GM19239 (cell line): ENCODE results near the gene MACROD1.

Experiments
- DNase-seq: peaks from one replicate; pipeline ENCODE4 v3.0.0; 2011; ENCODE audit warnings: low spot score; ENCODE audit not compliant: insufficient read length
- FAIRE-seq: peaks from 2 replicates; lab custom pipeline; 2011; peaks lifted over from hg19 to GRCh38; lab: Jason Lieb, UNC

The MACROD1 gene, protein sequence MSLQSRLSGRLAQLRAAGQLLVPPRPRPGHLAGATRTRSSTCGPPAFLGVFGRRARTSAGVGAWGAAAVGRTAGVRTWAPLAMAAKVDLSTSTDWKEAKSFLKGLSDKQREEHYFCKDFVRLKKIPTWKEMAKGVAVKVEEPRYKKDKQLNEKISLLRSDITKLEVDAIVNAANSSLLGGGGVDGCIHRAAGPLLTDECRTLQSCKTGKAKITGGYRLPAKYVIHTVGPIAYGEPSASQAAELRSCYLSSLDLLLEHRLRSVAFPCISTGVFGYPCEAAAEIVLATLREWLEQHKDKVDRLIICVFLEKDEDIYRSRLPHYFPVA

GRCh38 chr11:64165842-64166635 lies at the start of gene MACROD1:
TSS of gene MACROD1 (minus strand) at chr11:64166113. CDS start at chr11:64165994, 119 bp downstream.
- FAIRE-seq = no peak
- peak; percentile 85 for DNase-seq

GRCh38 chr11:64211181-64211872 lies 45.4 kb upstream of the MACROD1 start:
- DNase-seq (no peak), FAIRE-seq (no peak)

DNA sequence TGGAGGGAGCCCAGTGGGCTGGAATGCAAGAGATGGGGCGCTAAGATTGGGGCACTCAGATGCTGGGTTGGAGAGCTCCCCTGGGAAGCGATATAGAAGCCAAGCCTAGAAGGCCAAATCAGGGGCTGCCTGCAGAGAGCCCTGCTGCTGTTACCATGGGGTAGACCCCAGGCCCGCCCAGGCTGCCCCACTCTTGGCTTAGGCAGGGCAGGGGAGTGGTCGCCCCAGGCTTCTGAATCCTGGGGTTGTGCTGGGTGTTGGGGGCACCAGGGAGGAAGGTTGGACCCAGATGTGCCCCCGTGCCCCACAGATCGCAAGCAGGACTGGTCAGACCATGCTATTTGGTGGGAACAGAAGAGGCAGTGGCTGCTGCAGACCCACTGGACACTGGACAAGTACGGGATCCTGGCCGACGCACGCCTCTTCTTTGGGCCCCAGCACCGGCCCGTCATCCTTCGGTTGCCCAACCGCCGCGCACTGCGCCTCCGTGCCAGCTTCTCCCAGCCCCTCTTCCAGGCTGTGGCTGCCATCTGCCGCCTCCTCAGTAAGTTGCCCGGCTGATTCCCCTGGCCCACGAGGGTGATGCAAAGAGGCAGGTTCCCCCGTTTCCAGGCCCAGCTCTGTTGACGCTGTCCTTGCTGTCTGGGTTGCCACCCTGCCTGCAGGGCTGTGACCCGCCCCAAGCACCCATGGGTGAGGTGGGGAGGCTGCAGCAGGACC lies 44.5 kb upstream of the MACROD1 start:
- DNase-seq = no peak
- FAIRE-seq = no peak

DNA sequence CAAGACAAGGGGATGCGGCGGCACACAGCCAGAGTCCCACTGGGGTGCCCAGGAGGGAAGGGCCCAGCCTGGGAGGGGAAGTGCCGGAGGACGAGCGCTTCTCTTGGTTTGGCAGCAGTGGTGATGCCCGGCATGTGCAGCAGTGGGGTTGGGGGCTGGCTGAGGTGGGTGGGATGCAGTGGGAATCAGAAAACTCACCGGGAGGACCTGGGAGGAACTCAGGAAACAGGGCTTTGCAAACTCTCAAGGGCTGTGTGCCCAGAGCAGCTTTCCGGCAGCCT lies 43.6 kb upstream of the MACROD1 start:
- FAIRE-seq (no peak), DNase-seq (no peak)

- no peak for DNase-seq
- FAIRE-seq = no peak
Observed at GRCh38 chr11:64208796-64209562, 43.1 kb upstream of the MACROD1 start.

- DNase-seq = no peak
- FAIRE-seq = no peak
Observed at GRCh38 chr11:64208086-64208795, 42.3 kb upstream of the MACROD1 start.

DNA sequence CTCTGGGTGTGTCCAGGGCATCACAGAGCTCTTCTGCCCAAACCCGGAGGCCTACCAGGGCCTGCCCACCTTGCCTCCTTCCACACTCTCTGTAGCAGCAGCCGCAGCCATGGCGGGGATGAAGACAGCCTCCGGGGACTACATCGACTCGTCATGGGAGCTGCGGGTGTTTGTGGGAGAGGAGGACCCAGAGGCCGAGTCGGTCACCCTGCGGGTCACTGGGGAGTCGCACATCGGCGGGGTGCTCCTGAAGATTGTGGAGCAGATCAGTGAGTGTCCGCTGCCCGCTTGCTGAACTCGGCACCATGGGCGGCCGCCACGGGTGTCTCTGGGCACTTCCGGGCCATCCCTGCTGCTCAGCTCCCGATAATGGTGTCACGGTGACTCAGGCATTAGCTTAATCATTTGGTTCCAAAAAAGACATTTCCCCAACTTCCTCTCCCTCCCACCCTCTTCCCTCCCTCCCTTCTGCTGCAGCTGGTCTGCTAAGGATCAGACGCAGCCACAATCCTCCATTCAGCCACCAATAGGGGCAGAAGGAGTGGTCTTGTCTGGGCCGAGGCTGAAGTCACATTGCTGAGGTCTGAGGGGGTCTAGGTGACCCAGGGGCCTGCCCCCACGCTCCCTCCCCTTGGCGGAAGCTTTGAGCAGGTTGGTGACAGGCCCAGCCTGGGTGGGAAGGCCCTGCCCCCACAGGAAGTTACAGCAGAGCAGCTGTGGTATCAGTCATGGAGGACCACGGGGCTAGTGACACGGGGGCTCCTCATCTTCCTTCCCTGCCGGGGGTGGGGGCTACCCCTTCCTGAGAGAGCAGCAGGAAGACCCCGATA lies 41.6 kb upstream of the MACROD1 start:
- FAIRE-seq = peak; percentile 90

DNA sequence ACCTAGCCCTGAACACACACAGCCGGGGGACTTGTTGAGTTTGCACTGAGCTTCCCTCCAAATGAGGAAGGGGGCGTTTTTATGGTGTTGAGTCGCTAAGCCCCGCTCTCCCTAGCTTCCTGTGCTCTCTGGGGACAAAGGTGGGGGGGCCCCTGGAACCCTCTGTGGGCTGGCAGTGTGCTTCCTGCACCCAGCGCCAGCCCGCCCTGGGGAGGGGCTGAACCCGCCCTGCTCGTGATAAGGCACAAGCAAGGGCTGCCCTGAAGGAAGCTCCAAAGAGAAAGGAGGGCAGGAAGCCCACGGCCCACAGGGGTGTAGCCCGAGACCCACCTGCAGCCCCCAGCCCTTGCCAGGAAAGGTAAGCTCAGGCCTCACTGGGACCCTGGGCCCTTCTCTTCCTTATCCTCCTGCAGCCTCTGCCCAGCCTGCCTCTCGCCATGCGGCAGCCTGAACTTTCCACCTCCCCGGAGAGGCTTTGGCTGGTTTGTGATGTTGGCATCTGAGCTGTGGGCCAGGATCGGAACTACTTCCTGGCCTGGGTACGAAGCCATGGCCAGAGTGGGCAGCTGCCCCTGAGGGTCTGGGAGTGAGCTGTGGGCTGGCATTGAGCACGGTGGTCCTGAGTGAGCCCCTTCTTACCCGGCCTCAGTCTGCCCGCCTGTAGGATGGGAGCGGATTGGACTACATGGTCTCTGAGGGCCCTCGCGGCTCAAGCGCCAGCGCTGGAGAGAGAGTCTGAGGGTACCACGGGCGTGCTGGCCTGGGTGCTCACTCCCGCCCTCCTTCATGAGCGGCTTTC lies 40.7 kb upstream of the MACROD1 start, which contains the start of gene FERMT3:
Gene FERMT3 (plus strand): TSS at position 265 of the 799 bp plus-strand sequence. CDS start 644 bp downstream, outside the sequence.
- peak; percentile 68 for DNase-seq
- peak; percentile 89 for FAIRE-seq

More for the DNA sequence above, 41.6 kb upstream of the MACROD1 start:
- DNase-seq = peak; percentile 97

DNA sequence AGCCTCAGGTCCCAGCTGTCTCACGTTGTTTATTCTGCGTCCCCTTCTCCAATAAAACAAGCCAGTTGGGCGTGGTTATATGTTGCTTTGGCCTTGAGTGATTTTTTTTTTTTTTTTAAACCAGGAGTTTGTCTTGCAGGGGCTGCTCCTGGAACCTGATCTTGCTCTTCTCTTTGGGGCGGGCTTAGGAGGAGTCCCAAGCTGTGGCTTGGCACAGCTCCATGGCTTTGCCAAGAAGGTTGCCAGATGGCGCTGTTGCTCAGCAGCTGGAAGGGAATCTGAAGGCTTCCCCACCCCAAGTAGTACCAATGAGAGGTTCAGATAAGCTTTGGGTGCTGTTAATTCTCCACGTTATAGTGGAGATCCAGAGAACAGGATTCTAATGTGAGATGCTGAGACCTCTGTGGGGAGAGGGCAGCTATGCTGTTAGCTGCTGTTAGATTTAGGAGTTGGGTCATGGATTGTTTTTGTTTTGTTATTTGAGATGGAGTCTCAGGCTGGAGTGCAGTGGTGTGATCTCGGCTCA lies 38.6 kb upstream of the MACROD1 start:
- DNase-seq (peak; percentile 74), FAIRE-seq (no peak)

DNA sequence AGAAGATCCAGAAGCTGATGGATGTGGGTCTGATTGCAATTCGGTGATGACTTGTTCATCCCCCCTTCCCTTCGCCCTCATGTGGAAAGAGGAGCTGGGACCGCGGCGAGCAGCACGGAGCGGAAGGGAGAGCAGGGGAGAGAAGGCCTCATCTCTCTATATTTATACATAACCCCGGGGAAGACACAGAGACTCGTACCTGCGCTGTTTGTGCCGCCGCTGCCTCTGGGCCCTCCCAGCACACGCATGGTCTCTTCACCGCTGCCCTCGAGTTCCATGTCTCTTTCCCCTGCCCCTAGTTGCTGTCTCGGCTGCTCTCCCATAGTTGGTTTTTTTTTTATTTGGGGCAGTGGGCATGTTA lies 38.1 kb upstream of the MACROD1 start:
- DNase-seq = no peak
- FAIRE-seq = no peak

DNA sequence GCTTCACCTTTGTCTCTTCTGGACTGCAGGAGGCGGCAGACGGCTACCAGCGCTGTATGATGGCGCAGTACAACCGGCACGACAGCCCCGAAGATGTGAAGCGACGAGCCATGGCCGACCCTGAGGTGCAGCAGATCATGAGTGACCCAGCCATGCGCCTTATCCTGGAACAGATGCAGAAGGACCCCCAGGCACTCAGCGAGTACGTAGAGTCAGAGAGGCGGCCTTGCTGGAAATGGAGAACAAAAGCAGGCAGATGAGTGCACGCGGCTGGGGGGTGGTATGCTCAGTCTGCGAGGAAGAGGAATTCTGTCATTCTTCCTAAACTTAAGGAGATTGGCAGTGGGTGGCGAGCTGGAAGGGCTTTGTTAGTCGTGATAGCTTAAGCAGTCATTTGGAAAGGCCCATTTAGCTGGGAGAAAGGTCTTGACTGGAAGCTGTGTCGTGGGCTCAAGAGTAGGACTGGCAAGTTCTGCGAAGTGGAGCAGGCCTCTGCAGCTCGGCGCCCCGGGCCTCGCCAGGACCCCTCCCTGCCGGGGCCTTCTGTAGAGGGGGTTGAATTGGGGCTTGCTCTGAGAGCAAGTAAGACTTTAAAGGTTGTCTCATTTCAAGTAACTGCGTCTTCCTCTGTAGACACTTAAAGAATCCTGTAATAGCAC lies 37.6 kb upstream of the MACROD1 start:
- DNase-seq (no peak), FAIRE-seq (no peak)

DNA sequence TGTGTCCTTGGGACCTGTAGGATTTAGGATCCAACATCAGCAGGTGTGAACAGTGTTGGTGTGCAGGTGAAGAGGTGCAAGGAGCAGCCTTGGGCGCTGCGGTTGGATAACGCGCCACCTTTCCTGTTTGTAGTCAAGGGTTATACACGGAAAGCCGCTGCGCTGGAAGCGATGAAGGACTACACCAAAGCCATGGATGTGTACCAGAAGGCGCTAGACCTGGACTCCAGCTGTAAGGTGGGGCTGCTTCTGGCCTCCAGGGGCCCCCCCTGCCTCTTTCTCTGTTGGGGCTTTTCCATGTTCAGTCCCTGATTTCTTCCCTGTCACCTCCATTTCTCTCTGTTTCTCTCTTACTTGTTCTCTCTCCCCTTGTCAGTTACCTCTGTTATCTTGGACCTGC lies 37.1 kb upstream of the MACROD1 start:
- no peak for FAIRE-seq
- DNase-seq = no peak

DNA sequence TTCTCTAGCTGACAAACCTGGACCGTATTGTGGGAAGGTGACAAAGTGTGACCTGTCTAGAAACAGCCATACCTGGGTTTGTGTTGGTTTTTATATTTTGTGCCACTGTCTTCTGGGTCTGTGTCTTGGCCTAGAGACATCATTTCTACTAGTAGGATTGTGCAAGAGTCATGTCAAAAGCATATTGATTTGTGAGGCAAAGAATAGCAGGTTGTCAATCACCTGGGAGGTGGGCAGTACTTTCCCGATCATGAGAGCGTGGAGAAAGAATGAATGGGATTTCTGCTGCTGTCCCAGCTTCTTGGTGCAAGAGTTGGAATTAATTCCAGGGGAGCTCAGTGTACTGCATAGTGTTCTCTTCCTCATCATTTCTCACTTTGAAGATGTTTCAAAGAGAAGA lies 35.6 kb upstream of the MACROD1 start:
- FAIRE-seq (no peak), DNase-seq (no peak)

GRCh38 chr11:64198511-64198910 lies 32.6 kb upstream of the MACROD1 start:
- FAIRE-seq = no peak
- no peak for DNase-seq

DNA sequence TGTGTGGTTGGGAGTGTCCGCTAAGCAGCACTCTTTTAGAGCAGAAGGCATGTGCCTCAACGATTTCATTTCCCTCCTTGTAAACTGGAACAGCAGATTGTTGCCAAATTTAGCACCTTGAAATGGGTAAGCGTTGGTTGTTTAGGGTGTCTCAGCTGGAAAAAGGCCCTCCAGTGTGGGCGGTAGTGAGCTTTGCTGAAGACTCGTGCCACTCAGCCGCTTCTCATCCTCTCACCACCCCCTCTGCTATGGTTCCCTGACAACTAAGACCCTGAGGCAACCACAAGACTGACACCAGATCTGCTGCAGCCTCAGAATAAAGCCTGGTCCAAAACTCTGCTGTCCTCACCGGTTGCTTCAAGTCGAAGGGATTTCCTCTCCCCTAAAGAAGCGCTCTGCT lies 30.7 kb upstream of the MACROD1 start:
- DNase-seq (no peak), FAIRE-seq (no peak)

DNA sequence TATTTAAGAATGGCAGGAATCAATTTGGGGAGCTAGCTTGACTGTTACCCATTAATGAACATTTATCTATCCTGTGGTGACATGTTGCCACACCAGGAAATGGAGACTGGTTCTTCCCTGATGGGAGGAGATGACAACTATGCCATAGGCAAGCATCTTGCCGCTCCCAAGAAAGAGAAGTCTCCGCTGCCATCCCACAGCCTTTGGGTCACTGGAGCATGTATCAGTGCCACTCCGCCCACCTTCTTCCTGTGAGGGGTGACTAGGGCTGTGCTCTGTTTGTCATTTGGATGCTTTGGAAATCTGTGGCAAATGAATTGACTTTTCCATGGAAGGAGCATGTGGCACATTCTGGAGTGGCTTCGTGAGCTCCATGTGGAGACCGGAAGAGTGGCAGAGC lies 26.5 kb upstream of the MACROD1 start:
- DNase-seq (no peak), FAIRE-seq (no peak)
